Hepatocyte (in vitro differentiated cells): ENCODE results near the gene OOSP1. TPM values are rescaled to one million over a fixed set of nuclear protein-coding genes. Genes with fewer than 3 reads are reported as not detected.
A peak's percentile ranks its signal among the peaks of the same experiment; 100 is the strongest.

Source experiments
- DNase-seq: peaks from one replicate; pipeline ENCODE4 v3.0.0-alpha.2; 2016; ENCODE audit warnings: low spot score
- H2AFZ ChIP-seq: fragments of 200-600 bp; sonication (generic); 2 replicates; pipeline ENCODE4 v1.6.0; 2016; ENCODE audit warnings: antibody characterized with exemption, mild to moderate bottlenecking
- H3K27ac ChIP-seq: fragments of 200-600 bp; sonication (generic); 2 replicates; pipeline ENCODE4 v1.5.1; 2016; ENCODE audit warnings: mild to moderate bottlenecking
- H3K27me3 ChIP-seq: fragments of 200-600 bp; sonication (generic); 2 replicates; pipeline ENCODE4 v1.6.1; 2016
- H3K36me3 ChIP-seq: fragments of 200-600 bp; sonication (generic); replicated peaks from 2 replicates; pipeline ENCODE4 v1.5.1; 2016; ENCODE audit warnings: low read depth; ENCODE audit not compliant: insufficient read depth
- H3K4me1 ChIP-seq: fragments of 200-600 bp; sonication (generic); 2 replicates; pipeline ENCODE4 v1.5.1; 2016; ENCODE audit warnings: mild to moderate bottlenecking, moderate library complexity; ENCODE audit not compliant: insufficient read depth
- H3K4me2 ChIP-seq: fragments of 200-600 bp; sonication (generic); 2 replicates; pipeline ENCODE4 v1.6.0; 2016
- H3K4me3 ChIP-seq: fragments of 200-600 bp; sonication (generic); 2 replicates; pipeline ENCODE4 v1.5.1; 2016; ENCODE audit warnings: mild to moderate bottlenecking
- H3K79me2 ChIP-seq: fragments of 200-600 bp; sonication (generic); 2 replicates; pipeline ENCODE4 v1.6.0; 2017; ENCODE audit warnings: mild to moderate bottlenecking
- H3K9me2 ChIP-seq: fragments of 200-600 bp; sonication (generic); replicated peaks from 2 replicates; pipeline ENCODE4 v1.6.0; 2017; ENCODE audit warnings: mild to moderate bottlenecking; ENCODE audit not compliant: insufficient read depth
- H3K9me3 ChIP-seq: fragments of 200-600 bp; sonication (generic); 2 replicates; pipeline ENCODE4 v1.5.1; 2016; ENCODE audit warnings: low read depth, mild to moderate bottlenecking
- H4K20me1 ChIP-seq: fragments of 200-600 bp; sonication (generic); 2 replicates; pipeline ENCODE4 v1.6.0; 2016; ENCODE audit warnings: mild to moderate bottlenecking; ENCODE audit not compliant: insufficient read depth, poor library complexity, severe bottlenecking
- CTCF ChIP-seq: fragments of 200-600 bp; sonication (generic); IDR thresholded peaks from 2 replicates; pipeline ENCODE4 v1.5.1; 2016; ENCODE audit warnings: antibody characterized with exemption, mild to moderate bottlenecking; ENCODE audit not compliant: poor library complexity
- EZH2 ChIP-seq: fragments of 200-600 bp; sonication (generic); IDR thresholded peaks from 2 replicates; pipeline ENCODE4 v1.6.1; 2016; ENCODE audit warnings: antibody characterized with exemption, mild to moderate bottlenecking, borderline replicate concordance
- EZH2phosphoT487 ChIP-seq: fragments of 200-600 bp; sonication (generic); IDR thresholded peaks from one replicate; pipeline ENCODE4 v1.6.1; 2018; ENCODE audit warnings: antibody characterized with exemption, mild to moderate bottlenecking, low read depth, moderate library complexity; ENCODE audit not compliant: unreplicated experiment, severe bottlenecking
- WGBS: methylation state at CpG from one replicate; pipeline ENCODE4 v1.1.6; 2016; ENCODE audit warnings: low lambda C conversion rate; ENCODE audit errors: missing lambda C conversion rate; 5-methylcytosine and 5-hydroxymethylcytosine counted together
- polyA plus RNA-seq: library from polyadenylated mRNA; unstranded; fragments of >200 nt; fragmentation: Nextera tagmentation; extraction: Ambion mirVana; gene quantifications from 2 replicates; pipeline ENCODE4 v1.2.1, GENCODE V29; 2016
- total RNA-seq: library from RNA; depleted of rRNA; stranded (reverse); fragments of >200 nt; gene quantifications from 2 replicates; pipeline ENCODE4 v1.2.3, GENCODE V29; 2014

OOSP1 gene
- total and polyA plus RNA-seq, 2 experiments from 2014 or later = not detected

GRCh38 chr11:59957094-59957493 lies 18.9 kb downstream of the OOSP1 start:
- Histone ChIP-seq H3K36me3 (no peaks in the 10 kb centered on the region), H3K4me2 (no peak overlapping the region), H3K9me3 (no peaks in the 10 kb centered on the region), H4K20me1 (no peaks in the 10 kb centered on the region), H3K4me1 (no peaks in the 10 kb centered on the region), H3K27ac (no peak overlapping the region), H2AFZ (no peak overlapping the region), H3K27me3 (no peaks in the 10 kb centered on the region), H3K4me3 (no peak overlapping the region), H3K79me2 (no peaks in the 10 kb centered on the region), H3K9me2 (no peaks in the 10 kb centered on the region)
- no peak for DNase-seq
- TF ChIP-seq EZH2 = no peak
- no peak for TF ChIP-seq CTCF
- TF ChIP-seq EZH2phosphoT487 = no peak
- 59% methylated on average over 4 of the region's 4 CpGs for WGBS

GRCh38 chr11:59960502-59961381 lies 22.5 kb downstream of the OOSP1 start:
- 56% methylated on average over 9 of the region's 9 CpGs for WGBS
- no peak for TF ChIP-seq EZH2
- TF ChIP-seq CTCF = no peak
- TF ChIP-seq EZH2phosphoT487 = no peak
- H3K27ac ChIP-seq = no peak overlapping the region

GRCh38 chr11:59962107-59962482 lies 23.9 kb downstream of the OOSP1 start:
- DNase-seq = no peak
- no peak overlapping the region for H2AFZ ChIP-seq
- TF ChIP-seq EZH2phosphoT487 (no peak), CTCF (no peak), EZH2 (no peak)
- no peaks in the 10 kb centered on the region for H4K20me1 ChIP-seq
- H3K27me3 ChIP-seq = no peaks in the 10 kb centered on the region
- no peaks in the 10 kb centered on the region for H3K36me3 ChIP-seq
- H3K4me3 ChIP-seq = no peak overlapping the region
- no peak overlapping the region for H3K4me2 ChIP-seq
- H3K9me2 ChIP-seq = no peaks in the 10 kb centered on the region
- H3K9me3 ChIP-seq = no peaks in the 10 kb centered on the region
- H3K27ac ChIP-seq = no peak overlapping the region
- WGBS = 78% methylated on average over 2 of the region's 2 CpGs
- H3K4me1 ChIP-seq = no peaks in the 10 kb centered on the region
- H3K79me2 ChIP-seq = no peaks in the 10 kb centered on the region

More at GRCh38 chr11:59960502-59961381, 22.5 kb downstream of the OOSP1 start:
- Histone ChIP-seq H3K4me2 (no peak overlapping the region), H3K9me3 (no peaks in the 10 kb centered on the region), H3K79me2 (no peaks in the 10 kb centered on the region), H3K4me1 (no peaks in the 10 kb centered on the region), H3K36me3 (no peaks in the 10 kb centered on the region), H3K9me2 (no peaks in the 10 kb centered on the region), H3K27me3 (no peaks in the 10 kb centered on the region), H2AFZ (no peak overlapping the region), H4K20me1 (no peaks in the 10 kb centered on the region), H3K4me3 (no peak overlapping the region)
- peak; percentile 12 for DNase-seq
